Measurements from ENCODE around the gene PDE11A. TPM values are rescaled to one million over a fixed set of nuclear protein-coding genes. Genes with fewer than 3 reads are reported as not detected.
"Not testable (repeated sequence)": the region's sequence is repeated elsewhere in the genome, so short reads cannot be mapped to it uniquely, and the experiment has no call there.

PDE11A gene
- total and polyA plus RNA-seq, 2 experiments from 2014 or later, result 0.34 to 0.86 TPM

- no peaks in the 10 kb centered on the region for H3K27me3 ChIP-seq (replicated peaks; ENCODE audit: insufficient read depth)
Measured at GRCh38 chr2:177843188-177843587, 229.4 kb downstream of the PDE11A start.

GRCh38 chr2:177842243-177842642, 230.3 kb downstream of the PDE11A start:
- Histone ChIP-seq H3K9me2 (ENCODE audit: insufficient read depth) (no peaks in the 10 kb centered on the region), H3K36me3 (ENCODE audit: low read depth) (no peaks in the 10 kb centered on the region), H3K4me2 (ENCODE audit: unreplicated experiment) (no peak overlapping the region), H3K4me3 (no peak overlapping the region), H2AFZ (no peak overlapping the region), H3K4me1 (ENCODE audit: insufficient read depth) (no peaks in the 10 kb centered on the region), H3K79me2 (ENCODE audit: insufficient read depth) (no peaks in the 10 kb centered on the region), H3K9me3 (ENCODE audit: low read depth) (no peaks in the 10 kb centered on the region), H3F3A (ENCODE audit: insufficient read depth) (no peaks in the 10 kb centered on the region), H3K27me3 (replicated peaks; ENCODE audit: insufficient read depth) (no peaks in the 10 kb centered on the region), H3K27ac (no peak overlapping the region), H3K9ac (no peak overlapping the region), H4K20me1 (ENCODE audit: insufficient read depth) (no peaks in the 10 kb centered on the region)
- TF ChIP-seq EZH2 (IDR thresholded peaks at IDR 0.05; ENCODE audit: insufficient read depth, poor library complexity, severe bottlenecking) (no peak), EZH2phosphoT487 (IDR thresholded peaks at IDR 0.05; ENCODE audit: insufficient read depth, low read depth) (no peak)
- in situ Hi-C loops (cut with MboI), result no loop called here
- 7 to 13% methylated on average over 3 of the region's 3 CpGs for WGBS, 2 experiments (ENCODE audit: low coverage in 1 of 2, low lambda C conversion rate in 2 of 2, missing lambda C conversion rate in 2 of 2)
- no peak for DNase-seq

More at GRCh38 chr2:177843188-177843587, 229.4 kb downstream of the PDE11A start:
- Histone ChIP-seq H4K20me1 (ENCODE audit: insufficient read depth) (no peaks in the 10 kb centered on the region), H3K4me1 (ENCODE audit: insufficient read depth) (no peaks in the 10 kb centered on the region), H3F3A (ENCODE audit: insufficient read depth) (no peaks in the 10 kb centered on the region), H3K9me3 (ENCODE audit: low read depth) (no peaks in the 10 kb centered on the region), H3K27ac (no peak overlapping the region), H3K36me3 (ENCODE audit: low read depth) (no peaks in the 10 kb centered on the region), H3K4me2 (ENCODE audit: unreplicated experiment) (no peak overlapping the region), H3K9me2 (ENCODE audit: insufficient read depth) (no peaks in the 10 kb centered on the region), H3K4me3 (no peak overlapping the region), H3K9ac (no peak overlapping the region), H3K79me2 (ENCODE audit: insufficient read depth) (no peaks in the 10 kb centered on the region), H2AFZ (no peak overlapping the region)
- DNase-seq, result no peak
- no peak for TF ChIP-seq EZH2 (IDR thresholded peaks at IDR 0.05; ENCODE audit: insufficient read depth, poor library complexity, severe bottlenecking)
- TF ChIP-seq EZH2phosphoT487 (IDR thresholded peaks at IDR 0.05; ENCODE audit: insufficient read depth, low read depth), result no peak
- in situ Hi-C loops (cut with MboI), result no loop called here
- WGBS, 2 experiments (ENCODE audit: low coverage in 1 of 2, low lambda C conversion rate in 2 of 2, missing lambda C conversion rate in 2 of 2), result 21 to 22% methylated on average over 2 of the region's 2 CpGs

DNA sequence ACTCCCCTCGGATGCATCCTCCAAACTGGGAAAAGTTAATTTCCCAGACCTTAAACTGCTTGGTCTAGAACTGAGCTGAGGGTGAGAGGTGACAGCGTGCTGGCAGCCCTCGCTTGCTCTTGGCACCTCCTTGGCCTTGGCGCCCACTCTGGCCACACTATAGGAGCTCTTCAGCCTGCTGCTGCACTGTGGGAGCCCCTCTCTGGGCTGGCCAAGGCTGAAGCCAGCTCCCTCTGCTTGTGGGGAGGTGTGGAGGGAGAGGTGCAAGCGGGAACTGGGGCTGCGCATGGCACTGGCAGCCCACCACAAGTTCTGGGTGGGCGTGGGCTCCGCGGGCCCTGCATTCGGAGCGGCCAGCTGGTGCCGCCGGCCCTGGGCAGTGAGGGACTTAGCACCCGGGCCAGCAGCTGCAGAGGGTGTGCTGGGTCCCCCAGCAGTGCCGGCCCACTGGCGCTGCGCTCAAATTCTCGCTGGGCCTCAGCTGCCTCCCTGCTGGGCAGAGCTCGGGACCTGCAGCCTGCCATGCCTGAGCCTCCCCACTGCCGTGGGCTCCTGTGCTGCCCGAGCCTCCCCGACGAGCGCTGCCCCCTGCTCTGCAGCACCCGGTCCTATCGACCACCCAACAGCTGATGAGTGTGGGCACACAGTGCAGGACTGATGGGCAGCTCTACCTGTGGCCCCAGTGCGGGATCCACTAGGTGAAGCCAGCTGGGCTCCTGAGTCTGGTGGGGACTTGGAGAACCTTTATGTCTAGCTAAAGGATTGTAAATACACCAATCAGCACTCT, 237.0 kb downstream of the PDE11A start:
- H3K36me3 ChIP-seq (ENCODE audit: low read depth); H4K20me1 ChIP-seq (ENCODE audit: insufficient read depth); H3K79me2 ChIP-seq (ENCODE audit: insufficient read depth); H3K9ac ChIP-seq; H3K4me1 ChIP-seq (ENCODE audit: insufficient read depth); H3K9me3 ChIP-seq (ENCODE audit: low read depth); H2AFZ ChIP-seq; H3K4me2 ChIP-seq (ENCODE audit: unreplicated experiment); in situ Hi-C loops (cut with MboI); H3F3A ChIP-seq (ENCODE audit: insufficient read depth); DNase-seq; H3K4me3 ChIP-seq; H3K27me3 ChIP-seq (replicated peaks; ENCODE audit: insufficient read depth); H3K27ac ChIP-seq; H3K9me2 ChIP-seq (ENCODE audit: insufficient read depth): not testable (repeated sequence)
- WGBS, 2 experiments (ENCODE audit: low coverage in 1 of 2, low lambda C conversion rate in 2 of 2, missing lambda C conversion rate in 2 of 2), result 61 to 62% methylated on average over 27 of the region's 27 CpGs

GRCh38 chr2:177832611-177833433, 239.8 kb downstream of the PDE11A start:
- no peak for DNase-seq
- TF ChIP-seq EZH2phosphoT487 (IDR thresholded peaks at IDR 0.05; ENCODE audit: insufficient read depth, low read depth), result no peak
- TF ChIP-seq EZH2 (IDR thresholded peaks at IDR 0.05; ENCODE audit: insufficient read depth, poor library complexity, severe bottlenecking), result no peak
- Histone ChIP-seq H3K9me2 (ENCODE audit: insufficient read depth) (no peaks in the 10 kb centered on the region), H4K20me1 (ENCODE audit: insufficient read depth) (no peaks in the 10 kb centered on the region), H3K36me3 (ENCODE audit: low read depth) (no peaks in the 10 kb centered on the region), H3K9me3 (ENCODE audit: low read depth) (no peaks in the 10 kb centered on the region), H3K9ac (no peak overlapping the region), H3K4me1 (ENCODE audit: insufficient read depth) (no peaks in the 10 kb centered on the region), H3K4me2 (ENCODE audit: unreplicated experiment) (no peak overlapping the region), H3K4me3 (no peak overlapping the region), H2AFZ (no peak overlapping the region), H3K79me2 (ENCODE audit: insufficient read depth) (no peaks in the 10 kb centered on the region), H3K27me3 (replicated peaks; ENCODE audit: insufficient read depth) (no peaks in the 10 kb centered on the region), H3F3A (ENCODE audit: insufficient read depth) (no peaks in the 10 kb centered on the region), H3K27ac (no peak overlapping the region)
- WGBS, 2 experiments (ENCODE audit: low coverage in 1 of 2, low lambda C conversion rate in 2 of 2, missing lambda C conversion rate in 2 of 2), result 52 to 59% methylated on average over 6 of the region's 6 CpGs
- in situ Hi-C loops (cut with MboI), result no loop called here

Measured in GM23248 (cell line).